HepG2 (cell line): ENCODE data around the gene RAD9A. TPM values are rescaled to one million over a fixed set of nuclear protein-coding genes. Genes with fewer than 3 reads are reported as not detected.

Experiments
- MAFF ChIP-seq: IDR thresholded peaks from 2 replicates; pipeline ENCODE4 v1.6.1; 2011; ENCODE audit warnings: low read depth, low read length, improper control_type of control experiment
- MEIS1 ChIP-seq: sonication (generic); formaldehyde crosslinking; IDR thresholded peaks from 2 replicates; pipeline ENCODE4 v1.9.0; 2021; ENCODE audit warnings: mild to moderate bottlenecking, missing genetic modification reagents, moderate library complexity, borderline replicate concordance
- MYNN ChIP-seq: sonication (generic); formaldehyde crosslinking; IDR thresholded peaks from 2 replicates; pipeline ENCODE4 v1.4.0; 2020; ENCODE audit warnings: mild to moderate bottlenecking, low read depth, missing genetic modification reagents
- RBAK ChIP-seq: sonication (generic); formaldehyde crosslinking; IDR thresholded peaks from 2 replicates; pipeline ENCODE4 v1.5.1; 2020; ENCODE audit warnings: mild to moderate bottlenecking, missing genetic modification reagents
- SP140L ChIP-seq: sonication (generic); formaldehyde crosslinking; IDR thresholded peaks from 2 replicates; pipeline ENCODE4 v1.4.0; 2020; ENCODE audit warnings: missing genetic modification reagents, borderline replicate concordance
- ZFX ChIP-seq: sonication (generic); formaldehyde crosslinking; IDR thresholded peaks from 2 replicates; pipeline ENCODE4 v1.4.0; 2020; ENCODE audit warnings: mild to moderate bottlenecking, low read depth, missing genetic modification reagents, moderate library complexity
- ZNF343 ChIP-seq: sonication (generic); formaldehyde crosslinking; IDR thresholded peaks from 2 replicates; pipeline ENCODE4 v1.4.0; 2020; ENCODE audit warnings: mild to moderate bottlenecking, missing genetic modification reagents
- ZNF768 ChIP-seq: sonication (generic); formaldehyde crosslinking; IDR thresholded peaks from 2 replicates; pipeline ENCODE4 v1.4.0; 2020; ENCODE audit warnings: missing genetic modification reagents
- polyA plus RNA-seq, 8 experiments: library from polyadenylated mRNA; depleted of rRNA in 3 of 8; stranded (reverse) in 7 of 8; unstranded in 1 of 8; fragments of >200 nt; fragmentation: Illumina TruSeq in 4 of 8; extraction: Trizol in 4 of 8; gene quantifications; 2 replicates each; pipeline versions ENCODE4 v1.2.1 to v1.2.3, GENCODE V29; 2011 to 2016; ENCODE audit warnings: low read depth in 4 of 8, missing spikeins in 1 of 8, mixed read lengths in 1 of 8; ENCODE audit not compliant: insufficient read depth in 1 of 8
- total RNA-seq, 5 experiments: library from RNA; depleted of rRNA; stranded (reverse); fragments of >200 nt; fragmentation: Illumina TruSeq; extraction: Trizol; gene quantifications; 2 replicates each; pipeline ENCODE4 v1.2.3, GENCODE V29; 2016; ENCODE audit warnings: low read depth in 1 of 5
- TF ChIP-seq, protein P1 (sequence below): IDR thresholded peaks from 2 replicates; pipeline ENCODE4 v1.6.1; 2016; ENCODE audit warnings: mild to moderate bottlenecking
- TF ChIP-seq, protein P2 (sequence below): sonication (generic); formaldehyde crosslinking; IDR thresholded peaks from 2 replicates; pipeline ENCODE4 v1.4.0; 2020; ENCODE audit warnings: mild to moderate bottlenecking, missing genetic modification reagents, borderline replicate concordance
- TF ChIP-seq, protein P3 (sequence below): sonication (generic); formaldehyde crosslinking; IDR thresholded peaks from 2 replicates; pipeline ENCODE4 v1.4.0; 2020; ENCODE audit warnings: missing genetic modification reagents
- TF ChIP-seq, protein P4 (sequence below): sonication (generic); formaldehyde crosslinking; IDR thresholded peaks from 2 replicates; pipeline ENCODE4 v1.4.0; 2020; ENCODE audit warnings: mild to moderate bottlenecking, missing genetic modification reagents
- TF ChIP-seq, protein P5 (sequence below), 2 experiments: sonication (generic) in 1 of 2; formaldehyde crosslinking in 1 of 2; IDR thresholded peaks; 2 replicates each; pipeline versions ENCODE4 v1.4.0 to v1.6.1; 2018 to 2020; ENCODE audit warnings: missing genetic modification reagents in 2 of 2, borderline replicate concordance in 1 of 2, low read depth in 1 of 2, mild to moderate bottlenecking in 1 of 2, missing biosample characterization in 1 of 2
- TF ChIP-seq, protein P6 (sequence below): IDR thresholded peaks from 2 replicates; pipeline ENCODE4 v1.6.1; 2012; ENCODE audit warnings: inconsistent platforms
- TF ChIP-seq, protein P7 (sequence below): sonication (generic); formaldehyde crosslinking; IDR thresholded peaks from 2 replicates; pipeline ENCODE4 v1.4.0; 2020; ENCODE audit warnings: missing genetic modification reagents

RAD9A gene
- total and polyA plus RNA-seq, 2 of the 13 experiments (the other 11 are each of a cell fraction or from before 2014, with no cell fraction given): 10.1 to 15.7 TPM

DNA sequence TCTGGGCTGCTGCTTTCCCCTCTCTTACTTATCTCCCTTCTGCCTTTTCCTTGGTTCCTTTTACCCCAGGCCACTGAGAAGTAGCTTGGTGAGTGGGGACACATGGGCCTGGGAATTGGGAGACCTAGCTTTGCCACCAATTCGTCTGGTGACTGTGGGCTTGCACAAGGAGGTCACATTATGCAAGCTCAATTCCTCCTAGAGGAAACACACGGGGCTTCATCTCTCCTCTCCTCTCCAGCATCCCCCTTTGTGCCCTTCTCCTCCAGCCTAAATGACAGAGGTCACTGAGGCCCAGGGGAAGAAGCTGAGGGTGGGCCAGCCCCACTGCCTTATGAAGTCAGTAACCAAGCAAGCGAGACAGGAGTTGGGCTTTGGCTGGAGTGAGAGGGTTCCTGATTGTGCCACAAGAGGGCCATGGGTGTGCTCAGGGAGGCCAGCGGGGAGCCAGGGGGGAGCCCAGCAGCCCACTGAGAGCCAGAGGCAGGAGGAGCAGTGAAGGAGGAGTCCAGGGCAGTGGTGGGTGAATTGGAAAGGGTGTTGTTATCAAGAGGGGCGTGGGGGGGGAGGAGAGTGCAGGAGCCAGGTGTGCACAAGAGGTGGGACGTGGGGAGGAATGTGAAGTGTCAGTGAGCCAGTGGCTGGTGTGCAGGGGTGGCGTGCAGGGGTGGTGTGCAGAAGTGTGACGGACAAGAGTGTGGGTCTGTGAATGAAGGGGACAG lies 20.4 kb upstream of the RAD9A start (continued):
- TF ChIP-seq, protein P1, sequence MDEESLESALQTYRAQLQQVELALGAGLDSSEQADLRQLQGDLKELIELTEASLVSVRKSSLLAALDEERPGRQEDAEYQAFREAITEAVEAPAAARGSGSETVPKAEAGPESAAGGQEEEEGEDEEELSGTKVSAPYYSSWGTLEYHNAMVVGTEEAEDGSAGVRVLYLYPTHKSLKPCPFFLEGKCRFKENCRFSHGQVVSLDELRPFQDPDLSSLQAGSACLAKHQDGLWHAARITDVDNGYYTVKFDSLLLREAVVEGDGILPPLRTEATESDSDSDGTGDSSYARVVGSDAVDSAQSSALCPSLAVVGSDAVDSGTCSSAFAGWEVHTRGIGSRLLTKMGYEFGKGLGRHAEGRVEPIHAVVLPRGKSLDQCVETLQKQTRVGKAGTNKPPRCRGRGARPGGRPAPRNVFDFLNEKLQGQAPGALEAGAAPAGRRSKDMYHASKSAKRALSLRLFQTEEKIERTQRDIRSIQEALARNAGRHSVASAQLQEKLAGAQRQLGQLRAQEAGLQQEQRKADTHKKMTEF (CRISPR knock-in tag): no peak
- TF ChIP-seq, protein P2, sequence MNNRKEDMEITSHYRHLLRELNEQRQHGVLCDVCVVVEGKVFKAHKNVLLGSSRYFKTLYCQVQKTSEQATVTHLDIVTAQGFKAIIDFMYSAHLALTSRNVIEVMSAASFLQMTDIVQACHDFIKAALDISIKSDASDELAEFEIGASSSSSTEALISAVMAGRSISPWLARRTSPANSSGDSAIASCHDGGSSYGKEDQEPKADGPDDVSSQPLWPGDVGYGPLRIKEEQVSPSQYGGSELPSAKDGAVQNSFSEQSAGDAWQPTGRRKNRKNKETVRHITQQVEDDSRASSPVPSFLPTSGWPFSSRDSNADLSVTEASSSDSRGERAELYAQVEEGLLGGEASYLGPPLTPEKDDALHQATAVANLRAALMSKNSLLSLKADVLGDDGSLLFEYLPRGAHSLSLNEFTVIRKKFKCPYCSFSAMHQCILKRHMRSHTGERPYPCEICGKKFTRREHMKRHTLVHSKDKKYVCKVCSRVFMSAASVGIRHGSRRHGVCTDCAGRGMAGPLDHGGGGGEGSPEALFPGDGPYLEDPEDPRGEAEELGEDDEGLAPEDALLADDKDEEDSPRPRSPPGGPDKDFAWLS (CRISPR knock-in tag): 0 out of 2 replicates have a peak, but pooled peaks have one; percentile 30
- TF ChIP-seq MAFF (no peak), ZNF343 (CRISPR knock-in tag) (peak; percentile 76), MYNN (CRISPR knock-in tag) (no peak), RBAK (CRISPR knock-in tag) (no peak), ZFX (CRISPR knock-in tag) (peak; percentile 21; the same call in 1 of the 2 replicates), MEIS1 (CRISPR knock-in tag) (0 out of 2 replicates have a peak, but pooled peaks have one; percentile 58), ZNF768 (CRISPR knock-in tag) (peak; percentile 69; the same call in 1 of the 2 replicates), SP140L (CRISPR knock-in tag) (no peak)
- TF ChIP-seq, protein P3, sequence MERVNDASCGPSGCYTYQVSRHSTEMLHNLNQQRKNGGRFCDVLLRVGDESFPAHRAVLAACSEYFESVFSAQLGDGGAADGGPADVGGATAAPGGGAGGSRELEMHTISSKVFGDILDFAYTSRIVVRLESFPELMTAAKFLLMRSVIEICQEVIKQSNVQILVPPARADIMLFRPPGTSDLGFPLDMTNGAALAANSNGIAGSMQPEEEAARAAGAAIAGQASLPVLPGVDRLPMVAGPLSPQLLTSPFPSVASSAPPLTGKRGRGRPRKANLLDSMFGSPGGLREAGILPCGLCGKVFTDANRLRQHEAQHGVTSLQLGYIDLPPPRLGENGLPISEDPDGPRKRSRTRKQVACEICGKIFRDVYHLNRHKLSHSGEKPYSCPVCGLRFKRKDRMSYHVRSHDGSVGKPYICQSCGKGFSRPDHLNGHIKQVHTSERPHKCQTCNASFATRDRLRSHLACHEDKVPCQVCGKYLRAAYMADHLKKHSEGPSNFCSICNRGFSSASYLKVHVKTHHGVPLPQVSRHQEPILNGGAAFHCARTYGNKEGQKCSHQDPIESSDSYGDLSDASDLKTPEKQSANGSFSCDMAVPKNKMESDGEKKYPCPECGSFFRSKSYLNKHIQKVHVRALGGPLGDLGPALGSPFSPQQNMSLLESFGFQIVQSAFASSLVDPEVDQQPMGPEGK (CRISPR knock-in tag): peak; percentile 86
- TF ChIP-seq, protein P4, sequence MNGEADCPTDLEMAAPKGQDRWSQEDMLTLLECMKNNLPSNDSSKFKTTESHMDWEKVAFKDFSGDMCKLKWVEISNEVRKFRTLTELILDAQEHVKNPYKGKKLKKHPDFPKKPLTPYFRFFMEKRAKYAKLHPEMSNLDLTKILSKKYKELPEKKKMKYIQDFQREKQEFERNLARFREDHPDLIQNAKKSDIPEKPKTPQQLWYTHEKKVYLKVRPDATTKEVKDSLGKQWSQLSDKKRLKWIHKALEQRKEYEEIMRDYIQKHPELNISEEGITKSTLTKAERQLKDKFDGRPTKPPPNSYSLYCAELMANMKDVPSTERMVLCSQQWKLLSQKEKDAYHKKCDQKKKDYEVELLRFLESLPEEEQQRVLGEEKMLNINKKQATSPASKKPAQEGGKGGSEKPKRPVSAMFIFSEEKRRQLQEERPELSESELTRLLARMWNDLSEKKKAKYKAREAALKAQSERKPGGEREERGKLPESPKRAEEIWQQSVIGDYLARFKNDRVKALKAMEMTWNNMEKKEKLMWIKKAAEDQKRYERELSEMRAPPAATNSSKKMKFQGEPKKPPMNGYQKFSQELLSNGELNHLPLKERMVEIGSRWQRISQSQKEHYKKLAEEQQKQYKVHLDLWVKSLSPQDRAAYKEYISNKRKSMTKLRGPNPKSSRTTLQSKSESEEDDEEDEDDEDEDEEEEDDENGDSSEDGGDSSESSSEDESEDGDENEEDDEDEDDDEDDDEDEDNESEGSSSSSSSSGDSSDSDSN (CRISPR knock-in tag): peak; percentile 19; the same call in 1 of the 2 replicates
- TF ChIP-seq, protein P5, sequence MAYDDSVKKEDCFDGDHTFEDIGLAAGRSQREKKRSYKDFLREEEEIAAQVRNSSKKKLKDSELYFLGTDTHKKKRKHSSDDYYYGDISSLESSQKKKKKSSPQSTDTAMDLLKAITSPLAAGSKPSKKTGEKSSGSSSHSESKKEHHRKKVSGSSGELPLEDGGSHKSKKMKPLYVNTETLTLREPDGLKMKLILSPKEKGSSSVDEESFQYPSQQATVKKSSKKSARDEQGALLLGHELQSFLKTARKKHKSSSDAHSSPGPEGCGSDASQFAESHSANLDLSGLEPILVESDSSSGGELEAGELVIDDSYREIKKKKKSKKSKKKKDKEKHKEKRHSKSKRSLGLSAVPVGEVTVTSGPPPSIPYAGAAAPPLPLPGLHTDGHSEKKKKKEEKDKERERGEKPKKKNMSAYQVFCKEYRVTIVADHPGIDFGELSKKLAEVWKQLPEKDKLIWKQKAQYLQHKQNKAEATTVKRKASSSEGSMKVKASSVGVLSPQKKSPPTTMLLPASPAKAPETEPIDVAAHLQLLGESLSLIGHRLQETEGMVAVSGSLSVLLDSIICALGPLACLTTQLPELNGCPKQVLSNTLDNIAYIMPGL (CRISPR knock-in tag; IDR thresholded peaks at IDR 0.05; ENCODE audit: borderline replicate concordance in 1 of 2, low read depth in 1 of 2): peak in 1 of 2 experiments; percentile 51; a peak in 1 of 4 replicates
- TF ChIP-seq, protein P6, sequence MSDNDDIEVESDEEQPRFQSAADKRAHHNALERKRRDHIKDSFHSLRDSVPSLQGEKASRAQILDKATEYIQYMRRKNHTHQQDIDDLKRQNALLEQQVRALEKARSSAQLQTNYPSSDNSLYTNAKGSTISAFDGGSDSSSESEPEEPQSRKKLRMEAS: no peak
- TF ChIP-seq, protein P7, sequence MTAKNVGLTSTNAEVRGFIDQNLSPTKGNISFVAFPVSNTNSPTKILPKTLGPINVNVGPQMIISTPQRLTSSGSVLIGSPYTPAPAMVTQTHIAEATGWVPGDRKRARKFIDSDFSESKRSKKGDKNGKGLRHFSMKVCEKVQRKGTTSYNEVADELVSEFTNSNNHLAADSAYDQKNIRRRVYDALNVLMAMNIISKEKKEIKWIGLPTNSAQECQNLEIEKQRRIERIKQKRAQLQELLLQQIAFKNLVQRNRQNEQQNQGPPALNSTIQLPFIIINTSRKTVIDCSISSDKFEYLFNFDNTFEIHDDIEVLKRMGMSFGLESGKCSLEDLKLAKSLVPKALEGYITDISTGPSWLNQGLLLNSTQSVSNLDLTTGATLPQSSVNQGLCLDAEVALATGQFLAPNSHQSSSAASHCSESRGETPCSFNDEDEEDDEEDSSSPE: no peak
